Inflammatory macrophage treated with lipopolysaccharide for 1 hour (primary cell): Measurements from ENCODE around the gene ZMAT5.
"Not testable (repeated sequence)": the region's sequence is repeated elsewhere in the genome, so short reads cannot be mapped to it uniquely, and the experiment has no call there.

ENCODE experiments used
- DNase-seq, 2 donors: peaks; one replicate each; pipeline ENCODE4 v3.0.0-alpha.2; 2020 to 2022

Gene ZMAT5

DNA sequence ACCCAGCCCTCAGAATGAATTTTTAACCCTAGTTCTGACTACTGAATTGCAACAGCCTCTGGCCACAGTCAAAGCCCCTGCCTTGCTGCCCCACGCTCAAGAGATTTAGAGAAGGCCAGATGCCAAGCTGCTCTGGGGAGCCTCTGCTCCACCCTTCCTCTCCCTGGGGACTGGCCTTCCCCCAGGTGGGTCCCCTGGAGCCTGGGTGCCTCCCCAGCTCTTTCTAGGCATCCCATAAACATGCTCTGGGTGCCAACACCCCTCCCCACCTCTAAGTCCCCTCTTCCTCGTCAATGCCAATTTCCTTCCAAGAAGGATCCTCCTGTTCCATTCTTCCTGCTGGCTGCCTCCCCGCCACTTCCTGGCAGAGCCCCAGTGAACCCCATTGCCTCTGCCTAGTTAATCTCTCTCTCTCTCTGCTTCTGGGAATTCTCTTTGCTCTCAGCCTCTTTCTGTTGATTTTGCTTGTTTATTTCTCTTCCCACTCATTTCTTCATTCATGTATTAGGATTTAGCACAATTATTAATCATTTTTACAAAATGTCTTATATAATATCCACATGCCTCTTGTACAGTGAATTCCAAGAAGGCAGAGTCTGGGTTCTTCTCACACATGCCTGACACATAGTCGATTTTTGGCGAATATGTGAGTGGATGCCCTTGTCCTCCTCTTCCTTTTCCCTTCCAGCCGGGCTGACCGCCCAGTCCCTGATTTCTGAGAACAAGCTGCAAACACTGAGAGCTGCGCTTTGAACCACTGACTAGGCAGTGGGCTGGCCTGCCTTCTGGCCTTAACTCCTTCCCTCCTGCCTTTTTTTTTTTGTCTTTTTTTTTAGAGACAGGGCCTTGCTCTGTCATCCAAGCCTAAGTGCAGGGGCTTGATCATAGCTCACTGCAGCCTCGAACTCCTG, 17.9 kb upstream of the ZMAT5 start:
- DNase-seq = no peak

DNA sequence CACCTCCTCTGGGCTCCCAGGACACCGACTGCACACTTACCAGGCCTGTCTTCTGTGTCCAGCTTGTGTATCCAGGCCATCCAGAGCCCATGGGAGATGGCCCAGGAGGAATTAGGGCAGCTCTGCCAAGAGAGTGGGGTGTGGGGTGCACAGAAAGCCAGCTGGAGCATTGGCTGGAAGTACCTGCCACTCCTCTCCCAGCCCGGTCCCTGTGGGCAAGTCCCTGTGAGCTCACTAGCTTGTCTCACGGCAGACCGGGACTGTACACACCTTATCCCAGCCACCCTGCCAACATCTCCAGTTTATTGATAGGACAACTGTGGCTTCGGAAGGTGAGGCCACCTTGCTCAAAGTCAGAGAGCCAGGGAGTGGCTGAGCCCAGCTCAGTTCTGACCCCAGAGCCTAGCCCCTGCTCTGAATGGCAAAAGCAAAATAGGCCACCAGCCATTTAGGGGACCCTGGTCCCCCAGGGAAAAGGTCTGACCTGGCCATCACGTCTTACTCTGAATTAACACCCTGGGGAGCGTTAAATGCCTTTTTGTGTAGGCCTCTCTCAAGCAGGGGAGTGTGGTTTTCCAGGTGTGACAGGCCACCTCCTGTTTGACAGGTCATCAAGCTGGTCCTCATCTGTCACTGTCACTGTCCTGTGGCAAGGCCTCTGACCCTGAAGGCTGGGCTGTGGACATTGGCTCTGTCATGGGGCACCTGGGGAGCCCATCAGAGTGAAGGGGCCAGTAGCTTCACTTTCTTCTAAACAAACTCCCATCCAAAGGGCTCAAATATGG, 15.4 kb upstream of the ZMAT5 start:
- no peak for DNase-seq

DNA sequence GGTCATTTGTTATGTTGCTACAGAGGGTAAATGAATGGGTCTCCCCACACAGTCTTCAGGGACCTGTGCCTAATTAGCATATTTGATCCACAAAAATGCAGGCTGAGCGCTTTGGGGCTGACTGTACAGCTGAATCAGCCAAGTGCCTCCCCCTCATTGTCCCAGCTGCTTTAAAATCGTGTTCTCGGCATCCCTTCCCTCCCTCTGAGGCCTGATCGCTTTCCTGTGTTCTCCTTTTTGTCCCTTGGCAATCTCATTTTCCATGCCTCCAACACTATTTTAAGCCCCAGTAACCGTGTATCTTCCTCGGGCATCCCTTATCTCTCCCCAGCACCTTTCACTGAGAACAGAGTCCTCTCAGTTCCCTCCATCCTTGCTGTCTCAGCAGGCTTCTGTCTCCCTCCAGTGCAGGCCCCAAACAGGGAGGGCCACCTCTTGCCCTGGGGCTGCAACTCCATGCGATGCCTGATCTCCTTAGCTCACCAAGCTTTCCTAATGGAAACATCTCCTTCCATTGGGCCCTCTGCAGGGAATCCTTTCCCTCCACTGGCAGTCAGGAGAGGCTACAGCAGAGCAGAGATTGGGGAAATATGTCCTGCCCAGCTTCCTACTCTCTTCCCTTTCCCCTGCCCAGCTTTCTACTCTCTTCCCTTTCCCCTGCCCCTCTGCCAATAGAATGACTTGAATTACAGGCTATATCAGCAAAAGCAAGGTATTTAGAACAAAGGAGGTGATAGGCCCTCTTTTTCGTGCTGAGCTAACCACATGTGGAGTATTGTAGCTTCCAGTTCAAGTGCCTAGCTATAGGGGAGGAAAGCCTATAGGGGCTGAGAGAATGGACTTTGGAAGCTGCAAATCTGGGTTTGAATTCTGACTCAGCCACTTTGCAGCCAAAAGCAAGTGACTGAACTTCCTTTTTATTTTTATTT, 14.2 kb upstream of the ZMAT5 start:
- no peak for DNase-seq

DNA sequence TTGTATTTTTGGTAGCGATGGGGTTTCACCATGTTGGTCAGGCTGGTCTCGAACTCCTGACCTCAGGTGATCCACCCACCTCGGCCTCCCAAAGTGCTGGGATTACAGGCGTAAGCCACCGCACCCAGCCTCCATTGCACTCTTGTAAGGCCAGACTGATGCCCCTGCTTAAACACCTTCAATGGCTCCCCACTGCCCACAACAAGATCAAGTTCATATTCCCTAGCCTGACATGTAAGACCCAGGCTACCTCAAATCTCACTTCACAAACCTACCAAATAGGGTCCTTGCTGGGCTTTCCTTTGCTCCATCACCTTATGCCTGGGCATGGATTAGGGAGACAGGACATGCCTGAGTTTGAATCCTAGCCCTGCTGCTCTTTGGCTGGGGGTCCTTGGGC, 13.4 kb upstream of the ZMAT5 start:
- DNase-seq = no peak

DNA sequence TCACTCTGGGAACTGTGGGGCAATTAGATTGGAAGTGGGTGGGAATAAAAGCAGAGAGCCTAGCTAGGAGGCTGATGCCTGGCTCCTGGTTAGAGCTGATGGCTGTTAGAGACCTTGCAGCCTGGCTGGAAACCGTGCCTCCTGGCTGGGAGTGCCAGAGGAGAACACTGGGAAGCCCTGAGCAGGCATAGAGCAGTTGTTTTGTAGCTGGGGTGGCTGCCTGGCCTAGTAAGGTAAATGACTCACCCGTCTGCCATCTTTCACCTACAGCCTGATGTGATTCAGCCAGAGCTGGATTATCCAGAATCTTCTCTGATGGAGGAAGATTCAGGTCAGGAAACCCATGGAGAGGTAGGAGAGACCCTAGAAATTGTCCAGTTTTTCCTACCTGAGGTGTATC, 6.4 kb upstream of the ZMAT5 start:
- no peak for DNase-seq

DNA sequence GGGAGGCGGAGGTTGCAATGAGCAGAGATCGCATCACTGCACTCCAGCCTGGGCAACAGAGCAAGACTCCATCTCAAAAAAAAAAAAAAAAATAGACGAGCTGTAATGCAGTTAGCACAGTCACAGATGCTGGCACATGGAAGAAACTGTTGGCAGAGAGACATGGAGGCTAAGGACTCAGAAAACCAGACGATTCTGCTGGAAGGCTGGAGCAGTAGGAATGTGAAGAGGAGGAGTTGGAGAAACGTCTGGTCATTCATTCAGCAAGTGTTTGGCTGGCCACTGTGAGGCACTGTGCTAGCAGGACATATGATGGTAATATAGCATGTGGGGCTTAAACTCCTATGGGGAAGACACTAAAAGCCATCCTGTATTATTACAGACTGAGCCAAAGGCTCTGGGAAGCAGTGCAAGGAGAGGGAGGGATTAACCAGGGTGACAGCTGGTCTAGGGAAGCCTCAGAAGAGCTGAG, 5.4 kb upstream of the ZMAT5 start:
- peak in 1 of 2 donors; percentile 9 for DNase-seq

DNA sequence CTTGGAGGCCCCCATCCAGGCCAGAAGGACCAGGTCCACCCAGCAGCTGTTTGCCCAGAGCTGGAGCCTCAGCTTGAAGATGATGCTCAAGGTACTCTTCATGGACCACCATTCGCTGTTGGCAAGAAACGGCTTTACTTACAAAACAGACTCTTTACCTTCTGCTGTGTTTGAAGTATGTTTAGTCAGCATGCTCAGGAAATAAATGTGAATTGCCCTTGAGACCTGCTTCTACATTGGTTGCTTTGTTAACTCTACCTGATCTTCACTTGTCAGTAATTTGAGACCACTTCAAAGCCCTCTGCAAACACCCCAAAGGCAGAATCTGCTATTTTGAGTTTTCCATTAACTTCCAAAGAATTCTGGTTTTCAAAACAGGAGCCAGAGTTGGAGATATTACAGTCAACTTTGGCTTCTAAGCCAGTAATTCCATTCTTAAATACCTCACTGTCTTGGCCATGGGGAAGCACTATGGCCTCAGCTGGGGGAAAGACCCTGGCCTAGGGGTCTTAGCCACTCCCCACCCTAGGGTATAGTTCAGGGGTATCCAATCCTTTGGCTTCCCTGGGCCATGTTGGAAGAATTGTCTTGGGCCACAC, 3.0 kb upstream of the ZMAT5 start:
- DNase-seq = no peak

DNA sequence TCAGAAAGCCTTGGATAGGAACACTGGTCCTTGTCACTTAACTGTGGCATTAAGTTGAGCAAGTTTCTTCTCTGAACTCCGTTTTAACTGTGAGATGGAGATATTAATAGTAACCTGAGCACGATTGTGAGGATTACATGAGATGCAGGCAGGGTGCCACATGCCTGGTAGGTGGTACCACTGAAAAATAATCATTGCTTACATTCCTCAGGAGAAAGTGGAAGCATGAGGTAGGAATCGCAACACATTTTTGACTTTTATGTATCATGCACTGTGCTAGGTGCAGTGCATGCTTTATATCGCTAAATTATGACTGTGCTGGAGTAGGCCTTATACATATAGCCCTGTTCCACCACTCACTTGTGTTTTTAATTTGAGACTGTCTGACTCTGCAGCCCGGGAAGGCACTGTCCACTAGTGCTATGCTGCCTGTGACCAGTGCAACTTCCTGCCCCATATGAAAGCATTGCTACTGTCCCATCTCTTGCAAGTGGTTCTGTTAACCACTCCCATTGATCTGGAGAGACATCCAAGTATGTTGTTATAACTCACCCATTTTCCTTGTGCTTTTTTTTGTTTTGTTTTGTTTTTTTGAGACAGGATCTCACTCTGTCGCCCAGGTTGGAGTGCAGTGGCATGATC, 1.4 kb upstream of the ZMAT5 start:
- no peak for DNase-seq

DNA sequence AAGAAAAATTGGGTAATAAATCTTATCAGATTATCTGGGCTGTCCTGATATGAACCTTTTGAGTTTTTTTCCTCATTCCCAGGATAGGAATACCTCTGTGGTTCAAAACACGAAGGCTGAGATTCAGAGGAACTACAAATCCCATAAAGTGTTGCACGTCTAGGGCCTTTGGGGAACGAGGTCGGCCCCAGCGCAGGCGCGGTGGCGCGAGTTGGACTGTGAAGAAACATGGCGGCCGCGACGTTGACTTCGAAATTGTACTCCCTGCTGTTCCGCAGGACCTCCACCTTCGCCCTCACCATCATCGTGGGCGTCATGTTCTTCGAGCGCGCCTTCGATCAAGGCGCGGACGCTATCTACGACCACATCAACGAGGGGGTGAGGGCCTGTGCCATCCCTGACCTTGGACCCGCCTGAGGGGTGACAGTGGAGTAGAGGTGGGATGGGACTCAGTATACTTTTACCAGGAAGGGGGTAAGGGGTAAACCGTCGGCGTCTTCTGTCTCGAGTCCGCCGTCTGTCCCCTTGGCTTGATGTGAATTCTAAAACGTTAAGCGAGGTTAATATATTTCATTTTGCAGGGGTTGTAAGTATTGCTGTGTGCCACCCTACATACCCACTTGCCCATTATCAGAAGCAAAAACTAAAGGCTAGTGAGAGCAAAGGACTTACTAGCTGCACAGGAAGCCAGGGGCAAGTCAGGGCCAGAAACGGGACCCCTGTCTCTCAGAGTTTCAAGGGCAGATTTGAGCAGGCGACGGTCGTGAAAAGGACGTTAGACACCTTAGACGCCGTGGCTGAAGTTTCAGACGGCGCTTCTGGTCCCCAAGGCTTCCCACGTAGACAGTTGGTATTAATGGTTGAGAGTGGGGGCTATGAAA, 604 bp upstream of the ZMAT5 start, which contains the start of gene UQCR10:
TSS of gene UQCR10 (plus strand) at position 199 of the 881 bp plus-strand sequence. CDS start at position 229, 30 bp downstream.
- DNase-seq = peak in 1 of 2 donors; percentile 89

DNA sequence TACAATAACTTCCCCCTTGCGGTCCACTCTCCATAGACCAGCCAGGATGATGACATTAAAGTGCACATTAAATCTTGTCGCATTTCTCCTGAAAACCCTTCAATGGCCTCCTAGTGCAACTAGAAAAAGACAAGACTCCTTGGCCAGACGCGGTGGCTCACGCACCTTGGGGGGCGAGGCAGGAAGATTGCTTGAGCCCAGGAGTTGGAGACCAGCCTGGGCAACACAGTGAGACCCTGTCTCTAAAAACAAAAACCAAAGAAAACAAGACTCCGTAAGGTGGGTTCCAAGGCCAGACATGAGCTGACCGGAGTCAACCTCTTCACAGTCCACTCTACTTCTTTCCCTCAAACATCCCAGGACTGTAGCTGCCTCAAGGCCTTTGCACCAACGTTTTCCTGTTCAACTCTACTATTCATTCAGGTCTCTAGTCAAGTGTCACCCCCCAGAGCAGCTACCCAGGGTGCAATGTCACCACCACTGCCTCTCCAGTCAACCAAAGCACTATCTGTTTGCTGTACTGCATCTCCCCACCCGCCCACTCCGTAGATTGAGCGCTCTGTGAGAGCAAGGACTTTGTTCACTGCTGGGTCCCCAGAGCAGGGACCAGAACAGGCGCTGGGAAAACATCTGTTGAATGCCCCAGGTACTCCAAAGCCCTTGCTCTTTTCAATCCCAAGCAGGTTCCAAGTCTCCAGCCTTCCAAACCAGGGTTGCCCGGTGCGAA, 739 bp downstream of the ZMAT5 start:
- peak; percentile 5 to 24 for DNase-seq

DNA sequence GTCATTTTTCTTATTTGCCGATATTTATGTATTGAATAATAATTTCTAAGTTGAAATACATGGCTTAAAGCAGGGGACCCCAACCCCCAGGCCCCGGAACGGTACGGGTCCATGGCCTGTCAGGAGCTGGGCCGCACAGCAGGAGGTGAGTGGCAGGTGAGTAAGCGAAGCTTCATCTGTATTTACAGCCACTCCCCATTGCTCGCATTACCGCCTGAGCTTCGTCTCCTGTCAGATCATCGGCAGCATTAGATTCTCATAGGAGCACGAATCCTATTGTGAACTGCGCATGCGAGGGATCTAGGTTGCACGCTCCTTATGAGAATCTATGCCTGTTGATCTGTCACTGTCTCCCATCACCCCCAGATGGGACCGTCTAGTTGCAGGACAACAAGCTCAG, 4.5 kb downstream of the ZMAT5 start:
- DNase-seq = no peak

DNA sequence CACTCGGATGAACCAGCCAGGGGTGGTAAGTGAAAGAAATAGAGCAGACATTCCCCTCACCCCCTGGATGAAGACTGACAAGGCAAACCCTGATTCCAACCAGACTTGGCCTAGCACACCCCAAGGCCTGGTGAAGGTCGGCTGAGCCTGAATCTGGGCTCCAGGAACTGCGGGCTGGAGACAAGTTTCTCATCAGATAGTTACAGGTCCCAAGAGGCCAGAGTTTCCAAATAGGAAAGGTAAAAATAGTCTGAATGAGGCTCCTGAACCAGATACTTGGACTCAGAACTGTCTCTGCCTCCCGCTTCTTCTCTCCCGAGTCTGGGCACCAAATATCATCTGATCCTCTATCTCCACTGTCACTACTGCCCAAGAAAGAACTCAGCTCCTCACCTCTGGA, 7.8 kb downstream of the ZMAT5 start:
- DNase-seq = no peak

DNA sequence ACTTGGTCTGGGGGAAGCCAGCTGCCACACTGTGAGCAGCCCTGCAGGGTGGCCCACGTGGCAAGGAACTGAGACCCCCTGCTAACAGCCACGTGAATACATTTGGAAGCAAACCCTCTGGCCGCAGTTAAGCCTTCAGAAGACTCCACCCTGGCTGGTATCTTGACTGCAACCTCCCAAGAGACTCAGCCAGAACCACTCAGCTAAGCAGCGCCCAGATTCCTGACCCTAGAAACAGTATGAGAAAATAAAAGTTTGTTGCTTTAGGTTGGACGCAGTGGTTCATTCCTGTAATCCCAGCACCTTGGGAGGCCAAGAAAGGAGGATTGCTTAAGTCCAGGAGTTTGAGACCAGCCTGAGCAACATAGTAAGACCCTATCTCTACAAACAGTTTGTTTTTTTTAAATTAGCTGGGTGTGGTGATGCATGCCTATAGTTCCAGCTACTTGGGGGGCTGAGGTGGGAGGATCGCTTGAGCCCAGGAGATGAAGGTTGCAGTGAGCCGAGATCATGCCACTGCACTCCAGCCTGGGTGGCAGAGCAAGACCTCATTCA, 8.7 kb downstream of the ZMAT5 start:
- no peak for DNase-seq

DNA sequence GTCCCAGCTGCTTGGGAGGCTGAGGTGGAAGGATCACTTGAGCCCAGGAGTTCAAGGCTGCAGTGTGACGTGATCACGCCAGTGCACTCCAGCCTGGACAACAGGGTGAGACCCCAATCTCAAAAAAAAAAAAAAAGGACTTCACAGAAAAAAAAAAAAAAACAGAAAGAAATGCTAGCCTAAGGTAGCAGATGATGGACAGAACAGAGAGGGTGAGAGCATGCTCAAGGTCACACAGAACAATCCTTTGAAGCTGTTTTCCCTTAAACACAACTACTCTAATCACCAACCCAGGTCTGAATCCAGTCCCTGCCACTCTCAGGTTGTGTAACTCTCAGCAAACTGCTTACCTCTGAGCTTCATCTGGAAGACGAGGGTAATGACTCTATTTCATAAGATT, 9.7 kb downstream of the ZMAT5 start:
- no peak for DNase-seq

DNA sequence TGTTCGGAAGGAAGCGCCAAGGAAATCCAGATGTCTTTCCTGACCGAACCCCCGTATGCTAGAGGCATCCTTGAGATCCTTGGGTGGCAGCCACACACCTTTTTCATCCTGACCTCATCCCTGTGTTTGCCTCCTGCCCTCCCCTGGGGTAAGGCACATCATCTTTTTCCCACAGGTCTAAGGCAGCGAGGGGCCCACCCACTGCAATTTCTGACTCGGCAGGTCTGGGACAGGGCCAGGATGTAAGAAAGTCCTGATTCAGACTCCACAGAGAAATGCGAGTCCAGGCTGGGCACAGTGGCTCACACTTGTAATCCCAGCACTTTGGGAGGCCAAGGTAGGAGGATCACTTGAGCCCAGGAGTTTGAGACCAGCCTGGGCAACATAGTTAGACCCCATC, 10.5 kb downstream of the ZMAT5 start:
- no peak for DNase-seq

DNA sequence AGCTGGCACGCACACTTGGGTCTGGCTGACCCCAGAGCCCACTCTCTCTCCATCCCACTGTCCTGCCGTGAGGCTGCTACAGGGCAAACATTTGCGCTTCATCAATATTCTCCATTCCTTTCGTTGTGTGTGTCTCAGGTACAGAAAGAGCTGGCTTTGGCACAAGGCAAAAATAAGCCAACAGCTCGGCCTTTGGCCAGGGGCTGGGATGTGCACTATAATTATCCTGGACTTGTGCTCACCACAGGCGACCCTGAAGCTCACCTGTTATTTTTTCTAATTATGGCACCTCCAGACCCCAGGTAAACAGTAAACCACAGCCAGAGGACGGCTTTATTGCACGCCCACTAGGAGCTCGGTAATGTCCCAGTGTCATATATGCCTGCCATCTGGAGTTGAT, 10.9 kb downstream of the ZMAT5 start:
- no peak for DNase-seq

DNA sequence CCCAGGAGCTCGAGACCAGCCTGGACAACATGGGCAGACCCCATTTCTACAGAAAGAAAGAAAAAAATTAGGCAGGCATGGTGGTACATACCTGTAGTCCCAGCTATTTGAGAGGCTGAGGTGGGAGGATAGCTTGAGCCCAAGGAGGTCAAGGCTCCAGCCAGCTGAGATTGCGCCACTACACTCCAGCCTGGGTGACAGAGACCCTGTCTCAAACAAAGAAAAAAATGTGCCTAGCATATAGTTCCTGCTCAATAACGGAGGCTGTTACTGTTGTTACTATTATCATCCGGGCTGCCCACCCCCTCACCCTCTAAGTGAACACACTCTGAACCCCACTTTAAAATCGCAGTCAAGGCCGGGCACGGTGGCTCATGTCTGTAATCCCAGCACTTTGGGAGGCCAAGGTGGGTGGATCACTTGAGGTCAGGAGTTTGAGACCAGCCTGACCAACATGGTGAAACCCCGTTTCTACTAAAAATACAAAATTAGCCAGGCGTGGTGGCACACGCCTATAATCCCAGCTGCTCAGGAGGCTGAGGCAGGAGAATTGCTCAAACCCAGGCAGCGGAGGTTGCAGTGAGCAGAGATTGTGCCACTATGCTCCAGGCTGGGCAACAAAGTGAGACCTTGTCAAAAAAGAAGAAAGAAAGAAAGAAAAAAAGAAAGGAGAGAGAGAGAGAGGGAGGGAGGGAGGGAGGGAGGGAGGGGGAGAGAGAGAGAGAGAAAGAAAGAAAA, 12.0 kb downstream of the ZMAT5 start:
- DNase-seq = not testable (repeated sequence)

DNA sequence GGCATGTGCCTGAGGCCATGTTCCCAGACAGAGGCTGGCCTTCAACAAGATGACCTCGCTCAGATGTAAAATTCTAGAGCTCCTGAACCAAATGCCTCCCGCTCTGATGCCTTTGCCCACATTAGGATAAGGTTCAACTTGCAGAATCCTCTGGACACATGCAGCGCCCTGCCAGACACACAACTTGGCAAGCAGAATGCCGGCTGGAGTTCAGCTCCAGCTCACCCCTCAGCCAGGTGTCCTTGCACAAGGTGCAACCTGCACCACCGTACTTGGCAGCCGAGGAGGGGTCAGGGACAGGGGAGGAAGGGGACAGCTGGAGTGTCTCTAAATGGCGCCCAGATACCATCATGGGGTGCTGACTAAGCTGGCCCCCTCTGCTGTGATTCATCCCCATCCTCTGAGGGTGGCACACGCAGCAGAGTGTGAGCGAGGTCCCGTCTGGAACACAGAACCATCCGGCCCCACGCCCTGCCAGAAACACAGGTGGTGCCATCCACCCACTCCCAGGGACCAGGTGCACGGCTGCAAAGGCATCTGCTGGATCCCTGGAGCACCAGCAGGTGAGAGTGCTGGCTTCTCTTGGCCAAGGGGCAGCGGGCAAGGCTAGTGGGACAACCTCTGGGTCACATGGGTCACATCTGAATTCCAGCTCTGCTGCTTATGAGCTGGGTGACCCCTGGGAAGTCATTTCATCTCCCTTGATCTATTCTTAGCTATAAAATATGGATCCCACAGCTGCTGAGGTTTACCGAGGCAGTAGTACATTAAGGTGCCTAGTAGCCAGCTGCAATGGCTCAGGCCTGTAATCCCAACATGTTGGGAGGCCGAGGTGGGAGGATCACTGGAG, 12.8 kb downstream of the ZMAT5 start:
- no peak for DNase-seq
